Stimulated activated CD4-positive, alpha-beta T cell treated with anti-CD3 and anti-CD28 coated beads, TNF-alpha, amount 100 ng/mL, for 4 hours (primary cell): ENCODE data around the gene ASCC1.
A peak's percentile ranks its signal among the peaks of the same experiment; 100 is the strongest.

Source experiments
- DNase-seq, 3 experiments: peaks; one replicate each; pipeline ENCODE4 v3.0.0-alpha.2; 2020; ENCODE audit warnings: low read depth in 3 of 3

The ASCC1 gene

GRCh38 chr10:72098301-72098835 is 117.7 kb downstream of the ASCC1 start:
- no peak for DNase-seq

- no peak for DNase-seq
Observed at GRCh38 chr10:72097448-72098300, 118.4 kb downstream of the ASCC1 start.

- no peak for DNase-seq
Observed at GRCh38 chr10:72096115-72097000, 119.7 kb downstream of the ASCC1 start.

DNA sequence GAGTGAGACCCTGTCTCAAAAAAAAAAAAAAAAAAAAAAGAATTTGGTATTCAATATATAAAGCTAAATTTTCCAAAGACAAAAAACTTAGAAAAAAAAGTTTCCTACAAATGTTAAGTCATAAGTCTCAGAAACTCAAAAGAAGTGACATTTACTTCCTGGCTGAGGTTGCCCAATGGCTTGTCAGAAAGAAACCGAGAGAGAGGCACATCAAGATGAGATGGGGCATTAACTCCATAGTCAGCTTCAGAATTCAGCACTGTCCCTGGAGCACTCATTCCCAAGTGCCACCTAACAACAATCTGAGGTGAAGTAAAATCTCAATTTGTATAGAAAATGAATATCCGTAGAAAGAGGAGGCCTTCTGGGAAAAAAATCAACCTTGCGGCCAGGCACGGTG is 120.9 kb downstream of the ASCC1 start:
- DNase-seq: no peak

GRCh38 chr10:72094574-72094973 is 121.5 kb downstream of the ASCC1 start:
- DNase-seq: no peak

DNA sequence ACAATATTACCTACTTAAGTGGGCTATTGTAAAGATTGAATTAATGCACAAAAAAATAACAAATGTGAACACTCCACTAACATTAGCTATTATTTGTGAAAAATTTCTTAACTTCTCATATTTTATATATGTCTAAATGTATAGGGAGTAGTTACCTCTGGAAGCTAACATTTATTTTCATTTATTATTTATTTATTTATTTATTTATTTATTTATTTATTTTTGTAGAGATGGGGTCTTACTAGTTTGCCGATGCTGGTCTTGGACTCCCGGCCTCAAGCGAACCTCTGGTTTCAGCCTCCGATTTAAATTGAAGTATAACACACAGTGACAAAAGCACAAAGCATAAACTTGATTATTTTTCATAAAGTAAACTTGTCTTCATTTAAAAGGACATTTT is 122.6 kb downstream of the ASCC1 start:
- DNase-seq: no peak

DNA sequence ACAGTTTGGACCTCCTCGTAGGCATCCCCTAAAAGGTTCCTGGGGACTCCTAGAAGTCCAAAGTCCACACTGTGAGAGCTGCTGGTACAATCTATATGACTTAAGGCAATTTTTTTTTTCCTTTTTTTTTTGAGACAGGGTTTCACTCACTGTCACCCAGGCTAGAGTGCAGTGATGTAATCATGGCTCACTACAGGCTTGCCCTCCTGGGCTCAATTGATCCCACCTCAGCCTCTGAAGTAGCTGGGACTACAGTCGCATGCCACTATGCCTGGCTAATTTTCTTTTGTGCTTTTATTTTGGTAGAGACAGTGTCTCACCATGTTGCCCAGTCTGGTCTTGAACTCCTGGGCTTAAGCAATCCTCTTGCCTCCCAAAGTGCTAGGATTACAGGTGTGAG is 123.1 kb downstream of the ASCC1 start:
- DNase-seq: no peak

DNA sequence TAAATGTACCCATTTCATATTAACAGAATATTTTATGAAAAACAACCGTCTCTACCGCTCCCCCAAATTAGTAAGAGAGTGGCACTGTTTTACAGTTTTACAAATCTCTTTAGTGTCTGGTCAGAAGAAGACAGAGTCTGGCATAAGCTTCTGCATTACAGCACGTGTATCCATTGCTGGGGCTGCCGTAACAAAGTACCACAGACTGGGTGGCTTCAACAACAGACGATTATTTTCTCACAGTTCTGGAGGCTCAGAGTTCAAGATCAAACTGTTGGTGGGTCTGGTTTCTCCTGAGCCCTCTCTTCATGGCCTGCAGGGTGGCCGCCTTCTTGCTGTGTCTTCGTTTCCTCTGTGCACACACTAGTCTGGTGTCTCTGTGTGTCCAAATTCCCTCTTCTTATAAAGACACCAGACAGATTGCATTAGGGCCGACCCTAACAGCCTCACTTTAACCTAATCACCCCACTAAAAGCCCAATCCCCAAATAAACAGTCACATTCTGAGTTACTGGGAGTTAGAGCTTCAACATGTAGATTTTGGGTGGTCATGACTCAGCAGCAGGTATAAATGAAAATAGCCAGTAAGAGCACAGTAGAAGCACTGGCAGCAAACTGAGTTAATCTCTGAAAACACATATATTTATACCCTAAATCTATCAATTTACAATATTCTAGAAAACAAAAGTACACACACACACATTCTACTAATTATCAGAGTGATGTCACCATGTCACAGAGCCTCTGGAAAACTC is 123.7 kb downstream of the ASCC1 start:
- no peak for DNase-seq

DNA sequence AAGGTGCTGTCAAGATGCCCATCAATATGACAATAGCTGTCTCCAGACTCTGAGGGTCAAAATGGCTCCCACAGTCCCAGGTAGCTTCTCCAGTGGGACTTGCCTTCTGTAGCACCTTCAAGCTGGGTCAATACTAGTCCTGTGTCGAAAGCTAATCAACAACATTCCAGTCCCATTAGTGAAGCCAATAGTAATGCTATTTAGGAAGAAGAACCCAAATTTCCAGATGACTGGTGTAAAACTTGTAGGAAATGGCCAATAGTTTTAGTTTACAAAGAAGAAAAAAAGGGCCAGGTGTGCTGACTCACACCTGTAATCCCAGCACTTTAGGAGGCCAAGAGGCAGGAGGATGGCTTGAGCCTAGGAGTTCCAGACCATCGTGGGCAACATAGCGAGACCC is 125.8 kb downstream of the ASCC1 start:
- DNase-seq: no peak

DNA sequence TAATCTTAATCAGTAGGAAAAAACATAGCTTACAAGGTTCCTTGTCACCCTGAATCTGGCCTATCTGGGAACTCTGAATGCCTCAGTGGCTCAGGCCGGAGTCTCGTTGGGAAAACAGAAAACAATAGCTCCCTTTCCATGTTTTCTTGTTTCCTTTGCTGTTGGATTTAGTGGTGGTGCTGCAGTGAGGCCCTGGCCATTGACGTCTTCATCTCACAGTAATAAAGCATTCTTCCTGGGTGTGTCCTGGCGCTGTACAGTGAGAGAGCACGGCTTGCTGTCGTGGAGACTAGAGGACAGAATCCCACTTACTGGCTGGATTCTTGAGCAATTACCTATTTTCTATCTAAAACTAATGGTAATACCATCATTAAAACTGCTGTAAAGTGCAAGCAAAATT is 126.5 kb downstream of the ASCC1 start:
- no peak for DNase-seq

- DNase-seq: peak in 2 of 3 experiments; percentile 24 to 39
Observed at GRCh38 chr10:72088889-72089575, 127.0 kb downstream of the ASCC1 start.

- DNase-seq: peak; percentile 41 to 49 (median 43)
Observed at GRCh38 chr10:72087969-72088888, 127.8 kb downstream of the ASCC1 start, which contains the start of gene SPOCK2. TSS of gene SPOCK2 (minus strand) at chr10:72088551. CDS start at chr10:72088328, 223 bp downstream.

DNA sequence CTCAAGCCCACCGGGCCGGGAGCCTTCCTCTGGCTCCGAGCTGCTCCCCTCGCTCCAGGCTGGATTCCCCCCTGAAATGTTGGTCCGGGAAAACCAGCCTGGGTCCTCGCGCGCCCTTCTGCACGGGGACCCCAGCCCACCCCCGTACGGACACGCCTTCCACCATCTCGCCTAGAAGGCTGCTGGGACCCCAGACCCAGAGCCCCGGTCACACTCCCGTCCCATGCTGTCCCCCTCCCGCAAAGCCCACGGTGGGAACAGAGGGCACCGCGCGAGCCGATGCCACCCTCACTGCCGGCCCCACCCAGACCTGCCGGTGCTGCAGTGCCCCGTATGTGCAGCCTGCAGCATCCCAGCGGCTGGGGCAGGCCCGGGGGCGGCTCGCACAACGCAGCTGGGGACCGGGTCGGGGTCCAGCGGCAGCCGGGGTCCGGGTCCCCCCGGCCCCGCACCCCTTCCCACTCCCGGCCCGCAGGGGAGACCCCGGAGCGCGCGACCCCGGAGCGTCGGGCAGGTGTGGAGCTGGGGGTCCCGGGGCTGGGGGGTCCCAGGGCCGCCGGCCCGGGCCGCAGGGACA is 128.6 kb downstream of the ASCC1 start:
- peak in 1 of 3 experiments; percentile 11 for DNase-seq

DNA sequence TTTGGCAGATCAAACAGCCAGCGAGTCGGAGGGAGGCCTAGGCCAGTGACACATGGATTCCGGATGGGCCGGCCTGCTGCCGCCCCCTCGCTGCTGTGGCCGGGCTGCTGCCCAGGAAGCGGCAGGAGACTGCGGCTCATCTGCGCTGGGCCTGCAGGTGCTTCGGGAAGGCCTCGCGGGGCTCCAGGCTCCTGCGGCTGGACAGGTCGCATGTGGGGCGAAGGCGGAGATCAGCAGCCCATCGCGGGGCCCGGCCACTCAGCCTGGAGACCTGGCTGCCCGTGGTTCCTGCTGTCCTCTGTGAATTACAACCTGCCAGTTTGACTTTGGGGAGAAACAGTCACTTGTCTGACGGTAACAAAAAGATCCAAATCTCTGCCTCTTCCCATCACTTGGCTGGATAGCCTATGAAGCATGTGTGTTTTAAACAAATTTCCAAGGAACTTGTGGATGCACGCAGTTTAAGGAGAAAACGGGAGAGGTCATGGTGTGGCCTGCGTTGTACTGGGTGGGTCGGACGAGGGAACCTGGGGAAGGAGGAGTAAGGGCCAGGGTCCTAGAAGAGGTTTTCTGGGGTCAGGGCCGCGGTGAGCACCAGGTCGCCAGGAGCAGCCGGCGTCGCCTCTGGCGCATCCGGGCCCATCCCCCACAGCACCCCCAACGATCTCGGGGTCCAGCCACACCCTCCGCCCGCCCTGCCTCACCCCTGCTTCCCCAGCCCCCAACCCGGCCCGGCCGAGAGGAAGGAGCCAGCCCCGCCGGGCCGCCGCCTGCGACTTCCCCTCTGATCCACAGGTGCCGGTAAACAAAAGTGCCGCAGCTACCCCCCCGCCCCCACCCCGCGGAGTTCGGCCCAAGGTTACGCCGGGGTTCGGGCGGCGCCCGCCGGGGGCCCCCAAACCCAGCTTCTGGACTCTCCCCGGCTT is 129.3 kb downstream of the ASCC1 start:
- DNase-seq: peak; percentile 31 to 41 (median 40)

DNA sequence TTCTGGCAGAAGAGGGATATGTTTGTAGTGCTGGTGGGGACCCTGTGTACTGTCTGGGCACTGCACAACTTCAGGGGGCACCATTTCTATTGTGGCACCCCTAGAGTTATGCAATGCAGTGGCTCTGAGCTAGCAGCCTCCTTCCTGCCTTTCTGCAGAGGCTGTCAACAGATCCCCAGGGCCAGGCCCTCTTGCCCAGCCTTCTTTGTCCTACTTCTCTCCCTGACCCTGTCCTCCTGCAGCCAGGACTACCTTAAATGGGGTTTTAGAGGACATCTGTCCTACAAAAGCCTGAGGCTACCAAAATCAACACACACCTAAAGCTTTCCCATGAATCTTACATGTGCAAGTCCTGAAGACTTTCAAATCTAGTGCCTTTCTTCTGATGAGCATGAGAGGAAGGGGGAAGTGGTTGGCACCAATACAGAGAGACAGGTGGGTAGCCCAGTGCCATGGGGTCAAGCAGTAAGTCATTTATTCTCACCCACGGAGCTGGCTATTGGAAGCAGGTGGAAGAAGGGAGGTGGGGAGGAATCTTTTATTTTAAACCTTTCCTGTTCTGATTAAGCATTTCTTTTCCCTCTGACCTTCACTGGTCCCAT is 130.1 kb downstream of the ASCC1 start:
- no peak for DNase-seq

DNA sequence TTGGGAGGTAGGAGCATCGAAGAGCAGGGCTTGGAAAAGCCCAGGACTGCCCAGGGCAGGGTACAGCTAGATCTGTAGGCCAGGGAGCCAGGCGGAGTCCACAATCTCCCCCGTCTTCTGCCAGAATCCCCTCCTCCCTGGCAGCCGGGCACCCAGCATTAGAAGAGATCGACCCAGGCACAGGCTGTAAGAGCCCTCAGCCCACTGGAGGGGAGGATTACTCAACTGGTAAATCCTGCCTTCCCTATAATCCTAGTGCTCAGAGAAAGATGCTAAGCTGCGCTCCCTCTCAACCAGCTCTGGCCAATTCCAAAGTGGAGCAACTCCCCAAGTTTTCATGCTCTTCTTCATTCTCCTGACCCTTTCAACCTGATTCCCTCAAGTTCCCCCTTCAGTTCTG is 130.9 kb downstream of the ASCC1 start:
- DNase-seq: no peak

DNA sequence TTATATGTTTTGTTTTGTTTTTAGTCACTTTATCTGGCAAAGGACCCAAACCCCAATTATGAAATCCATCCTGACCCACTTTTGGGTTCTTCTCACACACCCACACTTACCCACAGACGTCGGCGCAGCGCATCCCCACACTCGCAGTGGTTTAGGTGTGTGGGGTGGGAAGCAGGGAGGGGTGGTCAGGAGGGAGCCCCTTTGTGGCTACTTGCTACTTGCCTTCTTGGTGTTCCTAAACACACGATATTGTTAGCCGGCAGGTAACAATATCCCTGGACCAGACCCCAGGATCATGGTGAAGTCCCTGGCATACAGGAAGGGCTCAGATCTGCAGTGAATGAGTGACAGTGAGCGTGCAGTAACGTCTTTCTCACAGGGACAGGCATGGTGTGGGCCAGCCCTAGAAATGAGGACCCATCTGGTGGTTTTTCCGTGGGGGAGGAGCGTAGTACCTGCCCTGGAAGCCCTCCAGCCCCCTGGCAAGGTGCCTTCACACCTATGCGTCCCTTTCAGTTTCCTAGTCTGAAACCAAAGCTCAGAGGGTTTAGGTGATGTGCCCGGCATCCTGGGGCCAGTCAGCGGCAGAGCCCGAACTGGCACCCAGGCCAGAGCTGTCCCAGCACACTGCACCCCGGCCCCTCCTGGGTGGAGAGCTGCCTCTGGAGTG is 132.2 kb downstream of the ASCC1 start:
- peak; percentile 36 to 50 (median 45) for DNase-seq
